ENCODE results near the gene CDC42BPB. TPM values are rescaled to one million over a fixed set of nuclear protein-coding genes. Genes with fewer than 3 reads are reported as not detected.

CDC42BPB gene
- total RNA-seq, 1 donor from 2014 or later = 116 TPM

DNA sequence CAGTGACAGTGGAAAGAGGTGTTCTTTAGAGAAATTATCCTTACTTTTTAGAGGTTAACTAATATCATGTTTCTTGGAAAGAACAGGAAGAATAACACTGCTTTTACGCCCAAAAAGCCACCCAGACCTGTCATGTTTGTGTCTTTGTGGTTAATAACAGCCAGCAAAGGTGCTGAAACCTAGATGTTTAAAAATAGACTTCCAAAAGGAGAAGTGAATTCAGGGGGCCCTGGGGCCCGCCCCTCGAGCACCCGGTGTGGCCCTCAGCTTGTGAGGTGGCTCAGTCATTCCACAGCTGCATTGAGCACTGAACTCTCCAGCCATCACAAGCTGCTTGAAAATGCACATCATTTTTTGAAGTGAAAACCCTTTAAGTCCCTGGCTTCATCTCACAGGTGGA lies 155.7 kb downstream of the CDC42BPB start:
- Histone ChIP-seq H2AFZ (ENCODE audit: low read depth, low read length) (no peak overlapping the region), H3K27me3 (ENCODE audit: insufficient read depth, low read length) (no peaks in the 10 kb centered on the region), H3K9ac (ENCODE audit: low read length) (no peak overlapping the region), H3K27ac (ENCODE audit: low read depth, low read length) (no peak overlapping the region), H3K4me1 (ENCODE audit: insufficient read depth, low read length) (no peaks in the 10 kb centered on the region), H3K9me3 (ENCODE audit: insufficient read depth, low read depth, low read length) (no peaks in the 10 kb centered on the region), H3K79me2 (ENCODE audit: insufficient read depth, low read length) (no peaks in the 10 kb centered on the region), H3K4me2 (ENCODE audit: low read length) (no peak overlapping the region), H3K36me3 (ENCODE audit: insufficient read depth, low read length) (peaks cover 8% of the 10 kb centered on the region), H3K4me3 (ENCODE audit: insufficient read depth, low read depth, low read length) (no peak overlapping the region), H4K20me1 (ENCODE audit: insufficient read depth, low read length) (peaks cover 11% of the 10 kb centered on the region)
- H3K4me3 Mint-ChIP-seq (ENCODE audit: unreplicated experiment) = no peak overlapping the region
- H3K4me1 Mint-ChIP-seq (ENCODE audit: low read depth, unreplicated experiment) = no peaks in the 10 kb centered on the region
- DNase-seq (ENCODE audit: low read depth) (no peak), FAIRE-seq (no peak)
- no peak overlapping the region for H3K27ac Mint-ChIP-seq (ENCODE audit: unreplicated experiment)
- peaks cover 24% of the 10 kb centered on the region for H3K36me3 Mint-ChIP-seq (ENCODE audit: low read depth, unreplicated experiment)
- no peaks in the 10 kb centered on the region for H3K27me3 Mint-ChIP-seq (ENCODE audit: low read depth, unreplicated experiment)
- no peaks in the 10 kb centered on the region for H3K9me3 Mint-ChIP-seq (ENCODE audit: unreplicated experiment)
- TF ChIP-seq CTCF (IDR thresholded peaks at IDR 0.05; ENCODE audit: insufficient read depth, low read depth, low read length) (no peak), EZH2 (IDR thresholded peaks at IDR 0.05; ENCODE audit: insufficient read depth, low read length) (no peak)

- H3K27ac Mint-ChIP-seq (ENCODE audit: unreplicated experiment) = no peak overlapping the region
- Histone ChIP-seq H3K4me3 (ENCODE audit: insufficient read depth, low read depth, low read length) (no peak overlapping the region), H3K4me2 (ENCODE audit: low read length) (no peak overlapping the region), H3K9me3 (ENCODE audit: insufficient read depth, low read depth, low read length) (no peaks in the 10 kb centered on the region), H3K4me1 (ENCODE audit: insufficient read depth, low read length) (no peaks in the 10 kb centered on the region), H3K27me3 (ENCODE audit: insufficient read depth, low read length) (no peaks in the 10 kb centered on the region), H2AFZ (ENCODE audit: low read depth, low read length) (no peak overlapping the region), H3K27ac (ENCODE audit: low read depth, low read length) (no peak overlapping the region), H3K9ac (ENCODE audit: low read length) (no peak overlapping the region), H3K36me3 (ENCODE audit: insufficient read depth, low read length) (peaks cover 9% of the 10 kb centered on the region), H4K20me1 (ENCODE audit: insufficient read depth, low read length) (peaks cover 11% of the 10 kb centered on the region), H3K79me2 (ENCODE audit: insufficient read depth, low read length) (no peaks in the 10 kb centered on the region)
- TF ChIP-seq EZH2 (IDR thresholded peaks at IDR 0.05; ENCODE audit: insufficient read depth, low read length) (no peak), CTCF (IDR thresholded peaks at IDR 0.05; ENCODE audit: insufficient read depth, low read depth, low read length) (no peak)
- peaks cover 23% of the 10 kb centered on the region for H3K36me3 Mint-ChIP-seq (ENCODE audit: low read depth, unreplicated experiment)
- no peaks in the 10 kb centered on the region for H3K9me3 Mint-ChIP-seq (ENCODE audit: unreplicated experiment)
- no peaks in the 10 kb centered on the region for H3K27me3 Mint-ChIP-seq (ENCODE audit: low read depth, unreplicated experiment)
- no peak for DNase-seq (ENCODE audit: low read depth)
- H3K4me3 Mint-ChIP-seq (ENCODE audit: unreplicated experiment) = no peak overlapping the region
- H3K4me1 Mint-ChIP-seq (ENCODE audit: low read depth, unreplicated experiment) = no peaks in the 10 kb centered on the region
- no peak for FAIRE-seq
These were observed 156.4 kb downstream of the CDC42BPB start for GRCh38 chr14:102900631-102901571.

- Mint-ChIP-seq H3K4me1 (ENCODE audit: low read depth, unreplicated experiment) (no peaks in the 10 kb centered on the region), H3K27me3 (ENCODE audit: low read depth, unreplicated experiment) (no peaks in the 10 kb centered on the region), H3K27ac (ENCODE audit: unreplicated experiment) (no peak overlapping the region), H3K4me3 (ENCODE audit: unreplicated experiment) (no peak overlapping the region), H3K9me3 (ENCODE audit: unreplicated experiment) (no peaks in the 10 kb centered on the region), H3K36me3 (ENCODE audit: low read depth, unreplicated experiment) (peaks cover 20% of the 10 kb centered on the region)
- Histone ChIP-seq H4K20me1 (ENCODE audit: insufficient read depth, low read length) (peaks cover 11% of the 10 kb centered on the region), H3K79me2 (ENCODE audit: insufficient read depth, low read length) (no peaks in the 10 kb centered on the region), H3K9me3 (ENCODE audit: insufficient read depth, low read depth, low read length) (no peaks in the 10 kb centered on the region), H3K4me2 (ENCODE audit: low read length) (no peak overlapping the region), H3K27ac (ENCODE audit: low read depth, low read length) (no peak overlapping the region), H3K27me3 (ENCODE audit: insufficient read depth, low read length) (no peaks in the 10 kb centered on the region), H3K9ac (ENCODE audit: low read length) (no peak overlapping the region), H3K36me3 (ENCODE audit: insufficient read depth, low read length) (peaks cover 21% of the 10 kb centered on the region), H3K4me3 (ENCODE audit: insufficient read depth, low read depth, low read length) (no peak overlapping the region), H2AFZ (ENCODE audit: low read depth, low read length) (no peak overlapping the region), H3K4me1 (ENCODE audit: insufficient read depth, low read length) (no peaks in the 10 kb centered on the region)
- DNase-seq (ENCODE audit: low read depth) (no peak), FAIRE-seq (no peak)
- TF ChIP-seq EZH2 (IDR thresholded peaks at IDR 0.05; ENCODE audit: insufficient read depth, low read length) (no peak), CTCF (IDR thresholded peaks at IDR 0.05; ENCODE audit: insufficient read depth, low read depth, low read length) (no peak)
These were observed 157.8 kb downstream of the CDC42BPB start for GRCh38 chr14:102899516-102899900.
